Activated CD8-positive, alpha-beta T cell treated with anti-CD3 and anti-CD28 coated beads, Interleukin-2, amount 10 ng/mL, durations not matched to agents 7 days and 5 days (primary cell): ENCODE measurements around the gene CYTH2. TPM values are rescaled to one million over a fixed set of nuclear protein-coding genes. Genes with fewer than 3 reads are reported as not detected.

Experiments
- ATAC-seq: fragments of 150-1000 bp; cut with Tn5 transposase; one replicate; pipeline ENCODE4 v1.10.0; 2021; ENCODE audit warnings: moderate library complexity
- CTCF ChIA-PET: fragments of 350-600 bp; sonication (Branson Sonifier 250); formaldehyde crosslinking; loops from one replicate; lab custom pipeline; 2021; ENCODE audit warnings: antibody characterized with exemption; lab: Charles Lee
- POLR2A ChIA-PET: fragments of 350-600 bp; sonication (Branson Sonifier 250); formaldehyde crosslinking; loops from one replicate; lab custom pipeline; 2021; ENCODE audit warnings: antibody characterized with exemption; lab: Charles Lee
- DNase-seq: peaks from one replicate; pipeline ENCODE4 v3.0.0-alpha.2; 2020
- H3K27ac Mint-ChIP-seq: one replicate; pipeline ENCODE4 v1.8.0; 2021; ENCODE audit warnings: mild to moderate bottlenecking, mixed read lengths
- H3K27me3 Mint-ChIP-seq: one replicate; pipeline ENCODE4 v1.8.0; 2021; ENCODE audit warnings: low read depth, mixed read lengths
- H3K36me3 Mint-ChIP-seq: one replicate; pipeline ENCODE4 v1.8.0; 2021; ENCODE audit warnings: low read depth, mixed read lengths
- H3K4me1 Mint-ChIP-seq: one replicate; pipeline ENCODE4 v1.8.0; 2021; ENCODE audit warnings: low read depth, mixed read lengths
- H3K4me3 Mint-ChIP-seq: one replicate; pipeline ENCODE4 v1.8.0; 2021; ENCODE audit warnings: mild to moderate bottlenecking, mixed read lengths
- H3K9me3 Mint-ChIP-seq: one replicate; pipeline ENCODE4 v1.8.0; 2022; ENCODE audit warnings: mixed read lengths; ENCODE audit not compliant: insufficient read depth
- total RNA-seq, 2 experiments: library from RNA; stranded (reverse); gene quantifications; one replicate each; pipeline ENCODE4 v1.2.3, GENCODE V29; 2021

The CYTH2 gene
- total RNA-seq, 2 experiments from 2014 or later, result 48.3 to 50.3 TPM

DNA sequence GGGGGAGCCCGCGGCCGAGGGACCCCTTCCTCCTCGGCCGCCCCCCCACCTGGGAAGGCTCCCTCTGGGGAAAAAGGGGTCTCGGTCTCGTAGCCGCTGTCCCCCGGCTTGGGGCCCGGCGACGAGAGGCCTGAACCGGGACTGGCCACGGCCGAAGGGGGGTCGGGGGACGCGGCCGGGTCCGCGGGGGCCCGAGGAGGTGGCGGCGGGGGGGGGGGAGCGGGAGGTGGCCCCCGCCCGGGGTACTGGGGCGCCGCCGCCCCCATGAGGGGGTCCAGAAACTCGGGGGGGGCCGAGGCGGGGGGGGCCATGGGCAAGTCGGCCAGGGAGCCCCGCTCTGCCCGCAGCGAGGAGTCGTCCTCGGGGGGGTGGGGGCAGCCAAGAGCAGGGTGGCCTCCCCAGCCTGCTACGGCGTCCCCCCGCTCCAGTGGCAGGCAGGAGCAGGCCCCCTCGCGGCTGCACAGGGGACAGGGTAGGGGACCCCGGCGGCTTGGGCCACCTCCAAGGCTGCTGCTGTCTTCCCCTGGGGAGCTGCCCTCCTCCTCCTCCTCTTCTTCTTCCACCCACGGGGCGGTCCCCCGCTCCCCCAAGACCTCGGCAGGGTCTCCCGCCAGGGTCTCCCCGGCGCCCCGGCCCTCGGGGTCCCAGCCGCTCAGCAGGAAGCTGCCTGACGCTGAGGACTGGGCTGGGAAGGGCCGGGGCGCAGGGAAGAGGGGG, 29.6 kb downstream of the CYTH2 start:
- POLR2A ChIA-PET, result no interaction called here
- no peaks in the 10 kb centered on the region for H3K9me3 Mint-ChIP-seq

DNA sequence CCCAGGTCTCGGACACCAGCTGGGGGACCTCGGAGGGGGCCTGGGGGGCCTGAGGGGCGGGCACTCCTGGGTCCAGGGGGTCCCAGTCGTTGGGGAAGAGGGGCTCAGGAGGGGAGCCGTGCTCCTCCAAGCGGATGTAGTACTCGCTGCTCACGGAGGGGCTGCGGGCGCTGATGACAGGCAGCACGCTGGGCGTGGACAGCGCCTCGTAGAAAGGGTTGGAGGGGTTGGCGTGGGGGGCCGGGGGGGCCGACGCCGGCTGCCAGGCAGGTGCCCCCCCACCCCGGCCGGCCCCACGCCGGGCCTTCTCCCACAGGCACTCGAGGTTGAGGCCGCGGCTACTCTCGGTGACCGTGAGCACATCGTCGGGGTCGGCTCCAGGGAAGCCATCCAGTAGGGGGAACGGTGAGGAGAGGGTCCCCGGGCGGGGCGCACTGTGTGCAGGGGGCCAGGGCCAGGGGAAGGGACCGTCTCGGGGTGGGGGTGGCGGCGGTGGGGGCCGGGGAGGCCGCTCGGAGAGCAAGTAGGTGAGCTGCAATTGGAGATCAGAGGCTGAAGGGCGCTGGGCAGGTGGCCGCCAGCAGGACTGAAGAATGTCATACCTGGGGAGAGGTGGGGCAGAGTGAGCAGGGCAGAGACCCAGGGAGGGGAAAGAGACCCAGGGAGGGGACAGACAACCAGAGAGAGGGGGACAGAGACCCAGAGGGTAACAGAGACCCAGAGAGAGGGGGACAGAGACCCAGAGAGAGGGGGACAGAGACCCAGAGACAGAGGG, 30.3 kb downstream of the CYTH2 start:
- Mint-ChIP-seq H3K27ac (no peak overlapping the region), H3K36me3 (no peaks in the 10 kb centered on the region), H3K4me1 (peaks cover 36% of the 10 kb centered on the region), H3K9me3 (no peaks in the 10 kb centered on the region), H3K4me3 (no peak overlapping the region), H3K27me3 (peaks cover 5% of the 10 kb centered on the region)
- CTCF ChIA-PET, result no interaction called here
- ATAC-seq (no peak), DNase-seq (no peak)
- POLR2A ChIA-PET, result no interaction called here

More for the DNA sequence above, 29.6 kb downstream of the CYTH2 start:
- Mint-ChIP-seq H3K27ac (no peak overlapping the region), H3K4me3 (no peak overlapping the region), H3K4me1 (peaks cover 40% of the 10 kb centered on the region), H3K27me3 (peaks cover 10% of the 10 kb centered on the region), H3K36me3 (no peaks in the 10 kb centered on the region)
- ATAC-seq (no peak), DNase-seq (no peak)
- CTCF ChIA-PET, result interaction anchor here (1.0 kb wide), 1 partner anchor 9 kb away, joined by 3 read pairs; no protein-coding TSS in a partner anchor

DNA sequence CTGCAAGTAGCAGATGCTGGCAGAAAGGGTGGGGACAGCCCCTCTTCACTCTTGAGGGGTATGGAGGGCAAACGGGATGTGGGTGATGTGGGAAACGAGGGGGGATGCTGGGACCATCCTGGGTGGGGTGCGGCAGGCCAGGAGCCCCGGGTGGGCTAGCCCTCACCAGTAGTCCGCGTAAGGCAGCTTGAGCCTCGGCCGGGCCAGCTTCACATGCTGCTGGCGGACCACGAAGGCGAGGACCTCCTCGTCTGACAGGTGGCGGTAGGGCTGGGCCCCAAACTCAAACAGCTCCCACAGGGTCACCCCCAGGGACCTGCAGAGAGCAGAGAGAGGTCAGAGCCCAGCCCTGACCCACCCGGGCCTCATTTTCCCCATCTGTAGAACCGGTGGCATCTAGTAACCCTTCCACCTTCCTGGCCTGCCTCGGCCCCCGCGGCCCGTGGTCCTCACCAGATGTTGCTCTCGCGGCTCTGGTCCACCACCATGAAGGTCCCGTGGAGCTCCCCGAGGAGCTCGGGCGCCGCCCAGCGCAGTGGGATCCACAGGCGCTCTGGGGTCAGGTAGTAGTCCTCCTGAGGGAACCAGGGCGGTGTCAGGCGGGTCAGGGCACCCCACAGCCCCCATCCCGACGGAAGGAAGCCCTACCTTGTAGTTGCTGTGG, 31.8 kb downstream of the CYTH2 start:
- DNase-seq (no peak), ATAC-seq (no peak)
- H3K9me3 Mint-ChIP-seq, result no peaks in the 10 kb centered on the region
- H3K36me3 Mint-ChIP-seq, result no peaks in the 10 kb centered on the region
- ChIA-PET POLR2A (no interaction called here), CTCF (no interaction called here)
- no peaks in the 10 kb centered on the region for H3K27me3 Mint-ChIP-seq
- H3K4me3 Mint-ChIP-seq, result peak overlapping the region; percentile 48
- H3K27ac Mint-ChIP-seq, result no peak overlapping the region
- H3K4me1 Mint-ChIP-seq, result peaks cover 25% of the 10 kb centered on the region

DNA sequence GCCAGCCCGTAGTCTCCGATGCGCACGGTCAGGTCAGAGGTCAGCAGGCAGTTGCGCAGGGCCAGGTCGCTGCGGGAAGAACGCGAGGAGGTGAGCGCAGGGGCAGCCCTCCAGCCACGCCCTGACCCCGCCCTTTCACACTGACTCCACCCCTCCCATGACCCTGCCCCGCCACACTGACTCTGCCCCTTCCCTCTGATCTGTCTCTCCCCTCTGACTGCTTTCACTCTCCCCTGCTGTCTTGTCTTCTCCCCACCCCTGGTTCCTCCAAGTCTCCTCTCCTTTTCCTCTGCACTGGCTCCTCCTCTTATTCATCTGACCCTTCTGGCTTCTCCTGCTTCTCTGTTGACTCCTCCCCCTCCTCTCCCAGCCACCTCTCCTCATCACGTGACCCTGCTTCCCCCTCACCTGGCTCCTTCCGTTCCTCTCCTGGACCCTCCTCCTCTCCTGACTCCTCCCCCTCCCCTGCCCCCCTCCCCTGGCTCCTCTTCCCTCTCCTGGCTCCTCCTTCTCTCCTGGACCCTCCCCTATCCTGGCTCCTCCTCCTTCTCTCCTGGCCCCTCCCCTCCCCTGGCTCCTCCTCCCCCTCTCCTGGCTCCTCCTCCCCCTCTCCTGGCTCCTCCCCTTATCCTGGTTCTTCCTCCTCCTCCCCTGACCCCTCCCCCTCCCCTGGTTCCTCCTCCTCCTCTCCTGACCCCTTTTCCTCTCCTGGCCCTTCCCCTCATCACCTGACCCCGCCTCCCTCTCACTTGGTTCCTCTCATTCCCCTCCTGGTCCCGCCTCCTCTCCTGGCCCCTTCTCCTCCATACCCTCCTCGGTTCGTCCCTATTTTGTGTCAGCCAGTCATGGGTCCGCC, 32.6 kb downstream of the CYTH2 start:
- POLR2A ChIA-PET, result interaction anchor here (0.6 kb wide), 1 partner anchor 79 kb away, joined by 3 read pairs; no protein-coding TSS in a partner anchor
- Mint-ChIP-seq H3K27ac (peak overlapping the region; percentile 78), H3K27me3 (no peaks in the 10 kb centered on the region), H3K36me3 (no peaks in the 10 kb centered on the region), H3K4me3 (peak overlapping the region; percentile 48), H3K4me1 (peaks cover 25% of the 10 kb centered on the region), H3K9me3 (no peaks in the 10 kb centered on the region)
- CTCF ChIA-PET, result interaction anchor here (1.0 to 1.2 kb wide), 2 partner anchors 83 to 88 kb away, joined by 3 to 6 read pairs; no protein-coding TSS in a partner anchor
- peak; percentile 77 for DNase-seq
- peak; percentile 67 for ATAC-seq

DNA sequence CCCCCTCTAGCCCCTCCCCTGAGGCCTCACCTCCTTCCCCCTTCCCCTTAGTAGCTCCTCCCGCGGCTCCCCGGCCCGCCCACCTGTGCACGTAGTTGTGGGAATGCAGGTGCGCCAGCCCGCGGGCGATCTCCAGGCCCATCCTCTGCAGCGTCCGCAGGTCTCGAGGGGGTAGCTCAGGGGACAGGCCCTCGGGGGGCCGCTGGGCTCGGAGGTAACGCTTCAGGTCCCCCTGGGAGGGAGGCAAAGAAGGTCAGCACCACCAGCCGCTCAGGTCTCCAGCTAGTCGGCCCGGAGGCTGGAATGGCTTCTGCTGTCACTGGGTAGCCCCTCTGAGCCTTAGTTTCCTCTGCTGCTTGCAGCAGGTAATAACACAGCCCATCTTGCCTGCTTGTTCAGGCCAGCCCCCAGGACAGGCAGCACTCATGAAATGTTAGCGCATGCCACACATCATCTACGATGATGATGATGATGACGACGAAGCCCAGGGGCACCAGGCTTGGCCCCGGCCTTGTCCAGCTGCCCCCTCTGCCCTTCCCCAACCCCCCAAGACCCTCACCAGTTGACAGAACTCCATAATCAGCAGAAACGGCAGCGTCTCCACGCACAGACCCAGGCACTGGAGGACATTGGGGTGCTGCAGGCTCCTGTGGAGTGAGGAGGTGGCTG, 33.3 kb downstream of the CYTH2 start:
- no peak overlapping the region for H3K27ac Mint-ChIP-seq
- no peak for ATAC-seq
- POLR2A ChIA-PET, result interaction anchor here (0.6 kb wide), 1 partner anchor 78 kb away, joined by 3 read pairs; no protein-coding TSS in a partner anchor
- DNase-seq, result no peak
- CTCF ChIA-PET, result interaction anchor here (1.0 to 1.2 kb wide), 2 partner anchors 82 to 87 kb away, joined by 3 to 6 read pairs; no protein-coding TSS in a partner anchor
- no peaks in the 10 kb centered on the region for H3K27me3 Mint-ChIP-seq
- no peaks in the 10 kb centered on the region for H3K36me3 Mint-ChIP-seq
- peaks cover 25% of the 10 kb centered on the region for H3K4me1 Mint-ChIP-seq
- H3K4me3 Mint-ChIP-seq, result no peak overlapping the region
- no peaks in the 10 kb centered on the region for H3K9me3 Mint-ChIP-seq

DNA sequence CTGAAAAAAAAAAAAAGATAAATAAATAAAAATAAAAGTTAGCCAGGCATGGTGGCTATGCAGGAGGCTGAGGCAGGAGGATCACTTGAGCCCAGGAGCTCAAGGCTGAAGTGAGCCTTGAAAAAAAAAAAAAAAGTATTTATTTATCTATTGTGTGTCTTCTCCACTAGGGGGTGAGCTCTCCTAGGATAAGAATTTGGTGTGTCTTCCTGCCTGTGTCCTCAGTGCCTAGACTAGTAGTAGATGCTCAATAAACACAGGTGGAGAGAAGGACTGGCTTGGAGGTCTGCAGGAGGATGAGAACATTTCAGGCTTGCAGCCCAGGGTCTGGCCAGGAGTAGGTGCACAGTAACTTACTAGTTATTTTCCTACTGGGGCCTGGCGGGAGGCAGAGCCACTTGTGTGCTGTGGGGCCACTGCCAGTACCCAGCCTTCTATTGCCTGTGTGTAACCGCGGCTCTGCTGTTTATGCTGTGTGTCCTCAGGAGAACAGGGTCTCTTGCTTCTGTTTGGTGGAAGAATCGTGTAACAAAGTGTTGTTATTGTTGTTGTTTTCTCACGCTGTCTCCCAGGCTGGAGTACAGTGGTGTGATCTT, 37.1 kb downstream of the CYTH2 start:
- DNase-seq (peak; percentile 52), ATAC-seq (peak; percentile 32)
- Mint-ChIP-seq H3K36me3 (no peaks in the 10 kb centered on the region), H3K4me1 (peaks cover 29% of the 10 kb centered on the region), H3K27ac (no peak overlapping the region), H3K9me3 (no peaks in the 10 kb centered on the region), H3K27me3 (no peaks in the 10 kb centered on the region), H3K4me3 (no peak overlapping the region)
- ChIA-PET CTCF (interaction anchor here (0.7 to 8.3 kb wide), 19 partner anchors 8 to 403 kb away, joined by 3 to 166 read pairs (median 4); partner anchors contain the start of gene DBP), POLR2A (interaction anchor here (1.3 kb wide), 1 partner anchor 78 kb away, joined by 4 read pairs; no protein-coding TSS in a partner anchor)

DNA sequence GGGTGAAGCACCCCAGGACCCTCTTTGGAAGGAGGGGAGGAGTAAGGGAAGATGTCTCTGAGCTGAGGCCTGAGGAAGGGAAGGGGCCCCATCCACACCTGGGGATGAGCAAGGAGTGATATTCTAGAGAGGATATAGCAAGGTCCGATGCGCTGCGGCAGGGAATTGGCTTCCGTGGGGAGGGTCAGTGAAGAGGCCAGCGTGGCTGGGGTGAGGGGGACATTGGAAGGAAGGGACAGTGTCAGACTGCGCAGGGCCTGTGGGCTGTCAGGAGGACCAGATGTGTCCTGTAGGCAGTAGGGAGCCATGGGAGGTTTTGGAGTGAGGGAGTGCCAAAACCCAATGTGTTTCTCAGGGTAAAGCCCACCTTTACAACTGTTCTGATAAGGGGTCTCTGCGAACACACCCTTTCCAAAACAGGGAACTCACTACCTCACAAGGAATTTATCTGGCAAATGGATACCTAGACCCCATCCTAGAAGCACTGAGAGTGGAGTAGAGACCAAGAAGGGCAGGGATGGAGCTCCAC, 38.8 kb downstream of the CYTH2 start:
- Mint-ChIP-seq H3K9me3 (no peaks in the 10 kb centered on the region), H3K4me1 (peaks cover 14% of the 10 kb centered on the region), H3K4me3 (no peak overlapping the region), H3K27me3 (no peaks in the 10 kb centered on the region), H3K36me3 (no peaks in the 10 kb centered on the region), H3K27ac (no peak overlapping the region)
- ChIA-PET CTCF (interaction anchor here (1.1 to 8.3 kb wide), 8 partner anchors 11 to 111 kb away, joined by 3 to 166 read pairs (median 4); partner anchors contain the start of genes RPL18 and SPHK2), POLR2A (no interaction called here)
- no peak for ATAC-seq
- DNase-seq, result no peak

DNA sequence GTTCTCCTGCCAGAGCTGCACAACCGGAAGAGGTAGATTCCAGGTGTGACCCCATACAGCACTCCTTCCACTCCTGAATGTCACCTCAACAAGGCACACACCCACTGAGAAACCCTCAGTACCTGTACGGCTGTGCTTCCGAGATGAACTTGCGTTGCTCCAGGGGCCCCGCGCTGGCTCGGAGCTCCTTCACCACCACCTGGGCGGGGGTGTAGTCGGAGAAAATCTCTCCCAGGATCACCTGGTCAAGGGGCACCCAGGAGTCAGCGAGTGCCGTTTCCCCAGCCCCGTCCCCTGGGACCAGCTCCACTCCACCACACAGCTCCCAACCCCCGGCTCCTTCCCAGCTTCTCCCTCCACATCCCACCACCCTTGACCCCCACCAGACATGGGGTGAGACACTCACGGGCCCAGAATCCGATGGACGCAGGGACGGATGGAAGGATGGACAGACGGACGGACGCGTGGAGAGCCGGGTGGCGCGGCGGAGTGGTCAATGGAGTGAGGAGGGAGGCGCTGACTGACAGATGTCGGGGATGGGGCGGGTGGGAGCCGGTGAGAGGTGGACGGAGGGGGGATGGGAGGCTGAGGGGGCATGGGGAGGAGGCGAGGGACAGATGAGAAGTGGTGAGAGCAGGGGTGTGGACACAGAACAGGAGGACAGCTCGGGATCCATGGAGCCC, 39.7 kb downstream of the CYTH2 start:
- Mint-ChIP-seq H3K27me3 (no peaks in the 10 kb centered on the region), H3K36me3 (no peaks in the 10 kb centered on the region), H3K4me3 (no peak overlapping the region), H3K4me1 (peaks cover 12% of the 10 kb centered on the region), H3K27ac (no peak overlapping the region), H3K9me3 (no peaks in the 10 kb centered on the region)
- no peak for ATAC-seq
- CTCF ChIA-PET, result interaction anchor here (1.1 to 8.3 kb wide), 2 partner anchors 19 to 78 kb away, joined by 3 to 166 read pairs; no protein-coding TSS in a partner anchor
- POLR2A ChIA-PET, result no interaction called here
- DNase-seq, result no peak

DNA sequence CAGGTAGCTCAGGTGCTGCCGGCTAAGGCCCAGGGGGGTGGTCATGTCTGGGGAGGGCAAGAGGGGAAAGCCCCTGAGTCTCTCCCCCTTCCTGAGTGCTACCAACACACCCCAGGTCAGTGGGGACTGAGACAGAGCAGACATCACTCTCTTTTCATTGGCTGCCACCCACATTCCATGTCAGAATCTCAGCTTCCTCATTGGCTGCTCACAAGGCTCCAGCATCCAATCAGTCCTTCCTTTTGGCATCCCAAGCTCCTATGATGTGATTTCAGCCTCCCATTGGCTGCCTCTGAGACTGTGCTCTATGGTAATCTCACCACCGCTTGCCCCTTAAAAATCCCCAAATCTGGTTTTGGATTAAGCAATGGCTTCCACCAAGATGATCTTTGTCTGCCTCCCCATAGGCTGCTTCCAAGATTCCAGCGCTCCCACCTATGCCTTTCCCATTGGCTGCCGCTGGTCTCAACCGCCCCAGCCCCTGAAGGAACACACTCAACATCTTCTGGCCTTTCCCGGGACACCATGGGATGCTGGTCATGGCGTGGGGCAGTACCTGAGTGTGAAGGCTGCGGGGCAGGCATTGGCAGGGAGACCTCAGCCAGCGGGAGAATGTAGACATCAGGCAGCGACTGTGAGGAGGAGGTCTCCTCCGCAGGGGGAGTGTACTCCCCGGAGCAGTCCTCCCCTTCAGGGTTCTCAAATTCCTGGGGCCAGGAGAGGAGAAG, 40.5 kb downstream of the CYTH2 start:
- Mint-ChIP-seq H3K9me3 (no peaks in the 10 kb centered on the region), H3K27ac (peak overlapping the region; percentile 17), H3K36me3 (no peaks in the 10 kb centered on the region), H3K4me1 (peaks cover 18% of the 10 kb centered on the region), H3K27me3 (no peaks in the 10 kb centered on the region), H3K4me3 (no peak overlapping the region)
- no peak for ATAC-seq
- CTCF ChIA-PET, result interaction anchor here (1.1 to 8.3 kb wide), 2 partner anchors 20 to 77 kb away, joined by 3 to 166 read pairs; no protein-coding TSS in a partner anchor
- no peak for DNase-seq
- POLR2A ChIA-PET, result no interaction called here
